Naive thymus-derived CD4-positive, alpha-beta T cell (primary cell): ENCODE data around the gene MALL. TPM values are rescaled to one million over a fixed set of nuclear protein-coding genes. Genes with fewer than 3 reads are reported as not detected.
"Not testable (repeated sequence)": the region's sequence is repeated elsewhere in the genome, so short reads cannot be mapped to it uniquely, and the experiment has no call there.

Experiments
- ATAC-seq: fragments of 150-1000 bp; cut with Tn5 transposase; 2 replicates; pipeline ENCODE4 v1.10.0; 2021; ENCODE audit warnings: mild to moderate bottlenecking, moderate library complexity
- CTCF ChIA-PET: fragments of 350-600 bp; sonication (Branson Sonifier 250); formaldehyde crosslinking; loops from one replicate; lab custom pipeline; 2021; ENCODE audit warnings: antibody characterized with exemption; lab: Charles Lee
- POLR2A ChIA-PET: fragments of 350-600 bp; sonication (Branson Sonifier 250); formaldehyde crosslinking; loops from one replicate; lab custom pipeline; 2021; ENCODE audit warnings: antibody characterized with exemption, inconsistent platforms; lab: Charles Lee
- DNase-seq, 9 donors: peaks; one replicate each; pipeline versions ENCODE4 v3.0.0 to v3.0.0-alpha.2; 2020 to 2022; ENCODE audit warnings: mixed read lengths in 1 of 9
- H3K27ac ChIP-seq: one replicate; pipeline ENCODE4 v1.7.0; 2013; ENCODE audit warnings: mild to moderate bottlenecking, low read depth, low read length, moderate library complexity
- H3K27me3 ChIP-seq, 2 donors: one replicate each; pipeline ENCODE4 v1.7.0; 2013; ENCODE audit warnings: low read length in 2 of 2, mild to moderate bottlenecking in 2 of 2, moderate library complexity in 2 of 2; ENCODE audit not compliant: control insufficient read depth in 2 of 2, insufficient read depth in 2 of 2
- H3K36me3 ChIP-seq, 3 experiments: 1 replicate in 2 of 3; 2 replicates in 1 of 3; pipeline ENCODE4 v1.7.0; 2013; ENCODE audit warnings: low read length in 3 of 3, mild to moderate bottlenecking in 3 of 3, moderate library complexity in 1 of 3; ENCODE audit not compliant: insufficient read depth in 3 of 3, control insufficient read depth in 2 of 3
- H3K4me1 ChIP-seq, 2 donors: one replicate each; pipeline ENCODE4 v1.7.0; 2013; ENCODE audit warnings: low read length in 2 of 2, mild to moderate bottlenecking in 2 of 2, moderate library complexity in 1 of 2; ENCODE audit not compliant: control insufficient read depth in 2 of 2, insufficient read depth in 2 of 2
- H3K4me3 ChIP-seq: 2 replicates; pipeline ENCODE4 v1.7.0; 2013; ENCODE audit warnings: mild to moderate bottlenecking, low read length
- H3K9me3 ChIP-seq, 3 experiments: 1 replicate in 2 of 3; 2 replicates in 1 of 3; pipeline ENCODE4 v1.7.0; 2013; ENCODE audit warnings: low read length in 3 of 3; ENCODE audit not compliant: control insufficient read depth in 2 of 3
- H3K27ac Mint-ChIP-seq, 9 donors: one replicate each; pipeline ENCODE4 v1.8.0; 2020 to 2022; ENCODE audit warnings: mixed read lengths in 9 of 9, mild to moderate bottlenecking in 8 of 9, moderate library complexity in 5 of 9, inconsistent platforms in 2 of 9
- H3K27me3 Mint-ChIP-seq, 5 donors: one replicate each; pipeline ENCODE4 v1.8.0; 2021 to 2022; ENCODE audit warnings: mixed read lengths in 5 of 5, mild to moderate bottlenecking in 1 of 5
- H3K36me3 Mint-ChIP-seq, 5 donors: one replicate each; pipeline ENCODE4 v1.8.0; 2020 to 2022; ENCODE audit warnings: mixed read lengths in 5 of 5, mild to moderate bottlenecking in 3 of 5, inconsistent platforms in 1 of 5
- H3K4me1 Mint-ChIP-seq, 7 donors: one replicate each; pipeline ENCODE4 v1.8.0; 2020 to 2022; ENCODE audit warnings: mixed read lengths in 7 of 7, mild to moderate bottlenecking in 3 of 7, inconsistent platforms in 1 of 7
- H3K4me3 Mint-ChIP-seq, 10 donors: one replicate each; pipeline ENCODE4 v1.8.0; 2020 to 2022; ENCODE audit warnings: mild to moderate bottlenecking in 10 of 10, mixed read lengths in 10 of 10, moderate library complexity in 6 of 10, inconsistent platforms in 2 of 10
- H3K9me3 Mint-ChIP-seq, 11 donors: one replicate each; pipeline ENCODE4 v1.8.0; 2020 to 2022; ENCODE audit warnings: mixed read lengths in 11 of 11, mild to moderate bottlenecking in 4 of 11, inconsistent platforms in 1 of 11, moderate library complexity in 1 of 11
- intact Hi-C, 2 donors: fragments of 100-400 bp; cut with micrococcal nuclease; formaldehyde crosslinking; loops; one replicate each; pipeline ENCODE4 v1.15.1; 2023
- polyA plus RNA-seq, 2 donors: library from polyadenylated mRNA; unstranded; fragments of 300-500 nt; fragmentation: Illumina TruSeq; gene quantifications; one replicate each; pipeline ENCODE4 v1.2.3, GENCODE V29; 2021
- total RNA-seq, 6 experiments: library from RNA in 5 of 6; stranded (reverse) in 5 of 6; gene quantifications; 1 replicate in 5 of 6; 2 replicates in 1 of 6; pipeline ENCODE4 v1.2.3 and lab custom pipeline; 2021 to 2026

The MALL gene
- total and polyA plus RNA-seq, 7 experiments from 2014 or later, result 0.46 TPM; not detected in 6

DNA sequence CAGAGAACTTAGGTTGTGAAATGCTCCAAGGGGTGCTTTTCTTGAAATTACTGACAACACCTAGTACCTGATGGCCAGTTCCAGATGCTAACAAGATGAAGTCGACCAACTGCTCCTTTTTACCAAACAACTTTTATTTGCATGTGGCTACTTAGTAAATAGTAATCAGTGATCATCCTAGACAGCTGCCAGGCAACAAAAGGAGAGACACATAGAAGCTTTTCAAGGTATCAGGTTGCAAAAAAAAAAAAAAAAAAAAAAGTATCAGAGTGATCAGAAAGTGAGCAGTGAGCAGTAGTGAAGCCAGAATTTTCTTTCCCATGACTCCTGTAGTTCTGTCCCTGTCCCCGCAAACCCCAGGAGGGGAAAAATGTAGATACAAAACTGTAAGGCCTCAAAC lies 31.9 kb downstream of the MALL start:
- not testable (repeated sequence) for ATAC-seq, H3K9me3 ChIP-seq, H3K9me3 Mint-ChIP-seq

DNA sequence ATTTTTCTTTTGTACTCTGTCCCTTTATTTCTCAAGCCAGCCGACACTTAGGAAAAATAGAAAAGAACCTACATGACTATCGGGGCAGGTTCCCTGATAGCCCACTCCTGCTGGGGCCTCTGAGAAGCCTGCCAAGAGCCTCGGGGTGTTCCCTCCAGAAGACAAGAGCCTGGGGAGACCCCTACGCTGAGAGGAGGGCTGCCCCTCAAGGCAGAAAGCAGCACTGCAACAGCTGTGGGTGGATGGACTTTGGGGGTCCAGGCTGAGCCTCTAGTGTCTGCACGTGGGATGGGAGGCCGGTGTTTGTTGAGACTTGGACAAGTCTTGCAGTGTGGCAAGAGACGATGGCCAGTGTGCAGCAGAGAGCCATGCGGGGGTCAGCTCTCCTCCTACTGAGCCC lies 32.5 kb downstream of the MALL start:
- CTCF ChIA-PET, H3K27ac Mint-ChIP-seq, DNase-seq, ATAC-seq, intact Hi-C loops, H3K36me3 Mint-ChIP-seq, H3K9me3 ChIP-seq, H3K27me3 ChIP-seq, H3K4me3 Mint-ChIP-seq, H3K27ac ChIP-seq, H3K4me1 ChIP-seq, H3K4me3 ChIP-seq, H3K9me3 Mint-ChIP-seq, POLR2A ChIA-PET, H3K4me1 Mint-ChIP-seq, H3K36me3 ChIP-seq, H3K27me3 Mint-ChIP-seq: not testable (repeated sequence)

More for the DNA sequence above, 31.9 kb downstream of the MALL start:
- H3K27me3 Mint-ChIP-seq, H3K27ac ChIP-seq, intact Hi-C loops, CTCF ChIA-PET, H3K36me3 Mint-ChIP-seq, H3K27ac Mint-ChIP-seq, H3K36me3 ChIP-seq, POLR2A ChIA-PET, H3K27me3 ChIP-seq, DNase-seq, H3K4me1 Mint-ChIP-seq, H3K4me1 ChIP-seq, H3K4me3 ChIP-seq, H3K4me3 Mint-ChIP-seq: not testable (repeated sequence)

DNA sequence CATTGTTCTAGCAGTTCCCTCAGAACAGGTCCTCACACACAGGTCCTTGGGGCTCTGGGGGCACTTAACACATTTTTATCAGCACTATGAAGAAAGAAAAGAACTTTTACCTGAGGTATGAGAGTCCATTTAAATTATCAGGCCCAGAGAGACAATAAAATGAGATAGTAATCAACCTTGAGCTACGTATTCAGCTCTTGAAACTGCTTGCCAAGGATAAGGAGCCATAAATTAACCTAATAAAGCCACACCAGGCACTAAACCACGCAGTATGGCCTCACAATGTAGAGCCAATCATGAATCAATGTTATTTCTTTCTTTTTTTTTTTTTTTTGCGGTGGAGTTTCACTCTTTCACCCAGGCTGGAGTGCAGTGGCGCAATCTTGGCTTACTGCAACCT lies 37.5 kb downstream of the MALL start:
- H3K4me1 ChIP-seq, H3K27ac ChIP-seq, H3K36me3 Mint-ChIP-seq, DNase-seq, H3K4me3 ChIP-seq, H3K9me3 Mint-ChIP-seq, H3K36me3 ChIP-seq, H3K9me3 ChIP-seq, H3K4me3 Mint-ChIP-seq, CTCF ChIA-PET, H3K27ac Mint-ChIP-seq, H3K27me3 Mint-ChIP-seq, POLR2A ChIA-PET, ATAC-seq, H3K27me3 ChIP-seq, H3K4me1 Mint-ChIP-seq, intact Hi-C loops: not testable (repeated sequence)

DNA sequence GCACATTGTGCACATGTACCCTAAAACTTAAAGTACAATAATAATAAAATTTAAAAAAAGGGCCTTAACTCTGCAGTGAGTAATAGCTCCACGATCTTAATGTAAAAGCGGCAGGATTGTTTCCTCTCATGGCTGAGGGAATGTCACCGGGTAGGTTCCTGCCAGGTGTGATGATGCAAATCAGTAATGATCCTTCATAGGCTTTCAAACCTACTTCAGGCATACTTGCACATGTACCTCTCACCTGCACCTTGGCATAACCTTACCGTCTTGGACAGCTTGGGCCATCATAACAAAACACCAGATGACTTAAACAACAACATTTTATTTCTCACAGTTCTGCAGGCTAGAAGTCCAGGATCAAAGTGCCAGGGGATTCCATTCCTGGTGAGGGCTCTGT lies 39.7 kb downstream of the MALL start:
- H3K4me3 ChIP-seq, H3K27ac ChIP-seq, H3K9me3 ChIP-seq, H3K36me3 ChIP-seq, ATAC-seq, H3K4me1 Mint-ChIP-seq, intact Hi-C loops, DNase-seq, H3K9me3 Mint-ChIP-seq, H3K27ac Mint-ChIP-seq, H3K4me1 ChIP-seq, H3K4me3 Mint-ChIP-seq, POLR2A ChIA-PET, H3K27me3 ChIP-seq, H3K36me3 Mint-ChIP-seq, CTCF ChIA-PET, H3K27me3 Mint-ChIP-seq: not testable (repeated sequence)

DNA sequence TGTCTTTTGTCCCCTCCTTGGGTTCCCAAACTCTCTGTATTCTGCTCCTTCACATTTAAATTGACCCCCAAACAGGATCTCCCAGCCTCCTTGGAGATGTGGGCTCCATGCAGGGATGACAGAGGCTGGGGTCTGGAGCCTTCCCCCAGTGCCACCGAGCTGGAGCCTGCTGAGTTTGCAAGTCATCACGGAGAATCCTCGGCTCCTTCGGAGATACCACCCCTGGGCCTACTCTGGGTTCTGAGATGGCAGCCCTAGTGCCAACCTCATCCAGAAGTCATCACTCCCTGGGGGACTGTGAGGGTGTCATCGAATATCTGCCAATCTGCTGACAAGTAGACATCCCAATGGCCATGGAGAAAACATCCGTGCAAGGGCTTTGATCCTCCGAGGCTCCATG lies 45.8 kb downstream of the MALL start:
- ATAC-seq, POLR2A ChIA-PET, H3K36me3 ChIP-seq, H3K27me3 ChIP-seq, H3K9me3 Mint-ChIP-seq, H3K27me3 Mint-ChIP-seq, H3K9me3 ChIP-seq, H3K36me3 Mint-ChIP-seq, intact Hi-C loops, H3K4me3 ChIP-seq, H3K4me1 ChIP-seq, H3K27ac Mint-ChIP-seq, H3K4me3 Mint-ChIP-seq, CTCF ChIA-PET, H3K4me1 Mint-ChIP-seq, H3K27ac ChIP-seq: not testable (repeated sequence)
- DNase-seq, result peak in 1 of 9 donors; percentile 7

DNA sequence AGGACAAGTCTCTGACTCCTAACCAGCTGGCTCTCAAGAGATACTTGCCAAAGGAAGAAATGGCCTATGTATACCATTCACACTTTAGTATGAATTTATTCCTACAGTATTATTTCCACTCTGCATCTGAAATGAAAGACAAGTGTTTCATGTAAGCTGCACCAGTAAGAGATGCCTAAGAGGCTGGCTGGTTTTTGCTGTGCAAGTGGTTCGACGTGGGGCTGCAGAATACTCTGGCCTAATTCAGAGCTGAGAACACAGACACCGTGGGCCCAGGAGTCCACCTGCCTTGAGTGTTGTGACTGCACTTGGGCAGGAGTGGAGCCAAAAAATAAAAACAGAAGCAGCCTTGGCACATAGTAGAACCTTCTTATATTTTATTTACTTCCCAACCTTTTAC lies 47.5 kb downstream of the MALL start:
- H3K27ac ChIP-seq, H3K36me3 Mint-ChIP-seq, POLR2A ChIA-PET, CTCF ChIA-PET, H3K9me3 ChIP-seq, H3K4me1 Mint-ChIP-seq, DNase-seq, H3K27me3 ChIP-seq, H3K36me3 ChIP-seq, H3K4me3 ChIP-seq, H3K4me1 ChIP-seq, ATAC-seq, H3K9me3 Mint-ChIP-seq, H3K27me3 Mint-ChIP-seq, H3K4me3 Mint-ChIP-seq, intact Hi-C loops, H3K27ac Mint-ChIP-seq: not testable (repeated sequence)

DNA sequence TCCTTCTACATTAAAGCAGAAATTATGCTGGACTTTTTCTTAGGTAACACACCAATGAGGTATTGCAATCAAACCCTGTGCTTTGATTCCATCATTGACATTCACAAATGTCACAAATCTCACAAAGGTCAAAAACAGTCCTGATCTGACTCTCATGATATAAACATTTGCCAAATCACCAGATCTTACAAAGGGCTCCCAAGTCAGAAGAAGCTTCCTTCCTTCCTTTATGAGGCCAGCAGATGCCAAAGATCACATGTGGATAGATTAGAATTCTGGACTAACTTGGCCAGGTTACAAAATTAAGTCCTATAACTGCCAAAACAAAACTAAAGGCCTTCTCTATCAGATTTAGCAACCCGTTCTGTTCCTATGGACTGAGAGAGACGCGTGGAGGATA lies 53.3 kb downstream of the MALL start:
- H3K27ac Mint-ChIP-seq, H3K4me1 Mint-ChIP-seq, H3K9me3 ChIP-seq, H3K36me3 ChIP-seq, H3K27ac ChIP-seq, DNase-seq, POLR2A ChIA-PET, H3K4me1 ChIP-seq, CTCF ChIA-PET, H3K27me3 ChIP-seq, H3K27me3 Mint-ChIP-seq, H3K36me3 Mint-ChIP-seq, H3K4me3 Mint-ChIP-seq, intact Hi-C loops, ATAC-seq, H3K9me3 Mint-ChIP-seq, H3K4me3 ChIP-seq: not testable (repeated sequence)
